ENCODE results near the gene FARP2.
"Not testable (repeated sequence)": the region's sequence is repeated elsewhere in the genome, so short reads cannot be mapped to it uniquely, and the experiment has no call there.

The FARP2 gene

DNA sequence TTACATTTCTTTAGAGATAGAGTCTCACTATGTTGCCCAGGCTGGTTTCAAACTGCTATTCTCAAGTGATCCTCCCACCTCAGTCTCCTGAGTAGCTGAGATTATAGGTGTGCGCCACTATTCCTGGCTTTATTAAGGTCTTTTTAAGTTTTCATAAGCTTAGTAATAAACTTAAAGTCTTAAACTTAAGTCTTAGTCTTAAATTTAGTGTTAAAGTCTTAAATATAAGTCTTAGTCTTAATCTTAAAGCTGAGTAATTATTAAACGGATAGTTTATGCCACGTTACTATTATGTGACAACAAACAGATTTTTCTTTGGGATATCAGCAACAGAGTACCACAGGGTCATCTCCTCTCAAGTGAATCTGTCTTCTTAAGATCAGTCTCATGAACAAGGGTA lies 12.6 kb downstream of the FARP2 start:
- DNase-seq: no peak

DNA sequence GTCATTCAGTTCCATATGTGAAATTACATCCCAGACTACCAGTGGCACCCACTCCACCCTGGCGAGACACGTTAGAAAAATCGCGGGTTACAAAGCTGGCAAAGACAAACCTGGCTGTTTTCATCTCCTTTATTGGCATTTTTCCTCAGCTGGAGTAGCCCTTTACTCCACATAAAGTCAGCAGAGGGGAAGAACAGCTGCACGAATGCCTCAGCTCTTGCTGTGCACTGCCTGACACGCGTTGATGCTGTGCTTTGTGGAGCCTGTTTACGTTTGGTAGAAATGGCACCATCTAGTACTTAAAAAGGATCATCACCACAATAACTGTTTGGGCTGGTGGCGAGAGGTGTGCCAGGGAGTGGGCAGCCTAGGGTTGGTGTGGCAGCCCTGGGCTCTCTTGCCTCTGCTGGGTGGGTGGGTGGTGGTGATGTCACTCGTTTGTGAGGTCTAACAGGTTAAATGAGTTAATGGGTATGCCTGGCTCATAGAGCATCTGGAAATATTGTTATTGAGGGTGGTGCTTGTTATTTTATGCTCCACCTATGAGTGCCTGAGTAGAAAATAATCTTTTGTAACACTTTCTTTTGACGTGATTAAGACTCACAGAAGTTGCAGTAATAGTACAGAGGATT lies 16.4 kb downstream of the FARP2 start:
- no peak for DNase-seq

DNA sequence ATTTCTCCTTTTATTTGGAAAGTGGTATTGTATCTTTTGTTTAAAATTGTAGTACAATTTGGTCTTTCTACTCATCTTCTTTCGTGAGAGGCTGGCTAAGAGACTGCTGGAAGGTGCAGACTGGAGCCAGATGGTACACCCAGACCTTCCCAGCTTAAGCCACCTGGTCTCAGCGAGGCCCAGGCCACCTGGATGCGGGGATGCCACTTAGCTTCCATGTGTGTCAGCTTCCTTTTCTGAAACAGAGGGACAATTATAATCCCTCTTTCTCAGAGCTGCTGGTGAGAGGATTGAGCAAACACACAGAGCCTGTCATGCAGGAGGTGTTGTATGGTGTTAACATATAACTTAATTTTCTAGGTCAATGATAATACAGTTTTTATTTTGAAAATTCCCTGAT lies 17.4 kb downstream of the FARP2 start:
- DNase-seq: no peak

DNA sequence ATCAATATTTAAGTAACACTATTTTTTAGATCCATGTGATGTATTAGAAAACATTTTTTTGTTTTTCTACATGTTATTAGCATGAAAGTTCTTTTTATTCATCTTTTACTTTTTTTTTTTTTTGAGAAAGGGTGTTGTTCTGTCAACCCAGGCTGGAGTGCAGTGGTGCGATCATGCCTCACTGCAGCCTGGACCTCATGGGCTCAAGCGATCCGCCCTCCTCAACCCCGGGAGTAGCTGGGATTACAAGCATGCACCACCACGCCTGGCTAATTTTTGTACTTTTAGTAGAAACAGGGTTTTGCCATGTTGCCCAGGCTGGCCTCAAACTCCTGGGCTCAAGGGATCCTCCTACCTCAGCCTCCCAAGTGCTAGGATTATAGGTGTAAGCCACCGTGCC lies 17.8 kb downstream of the FARP2 start:
- DNase-seq: not testable (repeated sequence)

DNA sequence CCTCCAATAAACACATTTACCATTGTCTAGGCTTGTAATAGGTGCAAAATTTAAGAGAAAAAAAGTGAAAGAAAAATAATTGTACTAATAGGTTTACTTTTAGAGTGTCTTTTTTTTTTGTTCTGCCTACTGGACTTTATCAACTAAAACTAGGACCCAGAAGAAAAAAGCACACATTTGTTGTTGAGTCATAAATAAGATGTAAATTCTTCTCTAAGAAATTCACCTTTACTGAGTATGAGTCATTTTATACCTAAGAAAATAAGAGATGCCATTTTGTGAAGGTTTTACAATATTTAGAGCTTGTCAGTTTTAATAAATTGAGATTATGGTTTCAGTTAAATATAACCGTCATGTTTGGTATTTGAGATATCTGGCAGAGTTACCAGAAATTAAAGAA lies 19.2 kb downstream of the FARP2 start:
- no peak for DNase-seq

DNA sequence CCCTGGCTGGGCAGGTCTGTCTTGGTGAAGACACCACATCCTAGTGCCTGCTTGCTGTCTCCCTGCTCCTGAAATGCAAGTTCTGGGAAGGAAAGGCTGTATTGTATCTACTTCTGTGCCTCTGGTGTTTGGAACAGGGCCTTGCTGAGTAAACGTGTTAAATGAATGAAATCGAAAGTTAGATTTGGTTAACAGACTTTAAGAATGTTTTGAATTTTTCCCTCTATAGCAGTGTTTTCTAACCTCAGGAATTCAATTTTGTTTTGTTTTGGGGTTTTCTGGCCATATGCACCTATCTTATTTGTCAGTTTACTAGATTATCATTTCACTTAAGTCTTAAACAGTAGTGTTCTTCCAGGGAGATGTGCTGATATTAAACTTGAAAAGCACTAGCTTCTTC lies 20.7 kb downstream of the FARP2 start:
- no peak for DNase-seq

DNA sequence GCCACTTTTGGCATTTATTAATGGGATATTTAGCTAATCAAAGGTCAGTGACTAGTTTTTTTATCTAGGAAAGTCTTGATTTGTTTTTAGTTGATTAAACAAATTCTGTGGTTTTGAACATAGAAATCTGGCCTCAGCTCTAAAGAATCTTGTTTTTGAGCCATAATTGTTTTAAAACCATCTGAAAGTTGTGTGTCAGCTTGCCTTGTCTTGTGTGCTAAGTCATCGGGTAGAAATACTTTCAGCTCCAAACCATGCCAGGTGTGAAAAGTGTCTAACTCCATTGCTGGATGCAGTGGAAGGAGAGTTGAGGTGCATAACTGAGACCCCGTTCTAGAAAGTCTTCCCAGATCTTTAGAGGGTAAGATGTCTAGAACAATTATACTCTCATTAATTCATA lies 22.7 kb downstream of the FARP2 start:
- no peak for DNase-seq

DNA sequence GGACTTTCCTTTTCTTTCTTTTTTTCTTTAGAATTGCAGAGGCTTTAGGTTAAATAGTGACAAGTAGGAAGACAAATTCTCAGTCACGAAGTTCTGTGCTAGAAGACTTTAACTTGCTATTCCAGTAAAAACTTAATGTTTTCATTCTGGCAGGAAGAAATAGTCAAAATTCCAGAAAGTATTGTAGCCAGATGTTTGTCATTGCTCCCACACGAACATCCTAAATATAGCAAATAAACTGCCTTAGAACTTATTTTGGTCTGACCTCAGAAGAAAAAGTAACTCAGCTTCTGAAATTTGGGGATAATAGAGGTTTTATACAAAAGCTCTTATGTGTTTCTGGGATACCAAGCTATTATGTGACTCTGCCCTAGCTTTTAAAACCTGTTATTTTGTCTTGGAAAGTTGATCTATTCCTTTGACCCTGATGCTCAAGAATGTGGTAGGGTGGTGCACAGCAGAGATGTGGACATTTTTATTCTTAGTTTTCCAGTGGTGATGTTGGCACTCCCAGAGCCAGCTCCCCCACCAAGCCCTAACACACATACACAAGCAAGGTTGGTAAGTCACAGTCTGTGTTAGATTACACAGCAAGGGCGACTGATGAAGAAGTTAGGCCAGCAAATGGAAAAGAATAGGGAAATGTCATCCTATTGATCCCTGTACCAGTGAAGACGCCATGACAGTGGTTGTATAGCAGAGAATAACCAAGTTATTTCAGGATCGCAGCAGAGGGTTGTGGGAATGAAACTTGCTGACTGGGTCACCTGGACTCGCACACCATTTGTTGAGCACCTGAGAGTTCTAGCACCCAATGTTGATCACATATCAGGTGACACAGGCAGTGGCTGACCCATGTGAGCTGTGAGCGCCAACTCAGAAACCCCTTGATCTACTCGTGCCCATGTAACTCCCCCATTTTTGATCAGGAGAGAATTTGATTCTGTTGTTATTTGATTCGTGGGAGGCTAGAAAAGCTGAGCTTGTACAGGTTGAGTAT lies 23.7 kb downstream of the FARP2 start:
- DNase-seq: no peak

DNA sequence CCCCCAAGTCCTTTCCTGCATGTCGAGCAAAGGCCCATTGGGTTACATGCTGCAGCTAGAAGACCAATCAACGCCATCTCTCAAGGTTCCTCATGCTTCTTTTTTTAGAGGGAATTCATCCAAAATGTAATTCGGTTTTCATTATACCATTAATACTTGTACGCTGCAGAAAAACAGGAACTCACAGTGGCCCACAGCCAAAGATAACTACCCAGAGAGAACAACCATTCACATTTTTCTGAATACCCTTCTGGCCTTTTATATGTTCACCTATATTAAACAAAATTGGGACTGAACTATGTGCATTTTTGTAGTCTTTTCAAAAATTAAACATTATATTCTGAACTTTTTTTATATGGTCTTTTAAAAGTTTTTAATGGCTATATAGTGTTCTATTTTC lies 25.8 kb downstream of the FARP2 start:
- no peak for DNase-seq

DNA sequence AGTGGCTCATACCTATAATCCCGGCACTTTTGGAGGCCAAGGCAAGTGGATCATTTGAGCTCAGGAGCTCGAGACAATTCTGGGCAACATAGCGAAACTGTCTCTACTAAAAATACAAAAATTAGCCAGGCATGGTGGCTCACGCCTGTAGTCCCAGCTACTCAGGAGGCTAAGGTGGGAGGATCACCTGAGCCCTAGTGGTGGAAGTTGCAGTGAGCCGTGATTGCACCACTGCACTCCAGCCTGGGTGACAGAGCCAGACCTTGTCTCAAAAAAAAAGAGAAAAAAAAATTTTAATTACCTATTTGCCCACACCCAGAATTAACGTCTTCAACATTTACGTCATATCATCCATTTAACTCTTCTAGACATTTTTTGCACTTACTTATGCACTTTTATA lies 29.4 kb downstream of the FARP2 start:
- not testable (repeated sequence) for DNase-seq

DNA sequence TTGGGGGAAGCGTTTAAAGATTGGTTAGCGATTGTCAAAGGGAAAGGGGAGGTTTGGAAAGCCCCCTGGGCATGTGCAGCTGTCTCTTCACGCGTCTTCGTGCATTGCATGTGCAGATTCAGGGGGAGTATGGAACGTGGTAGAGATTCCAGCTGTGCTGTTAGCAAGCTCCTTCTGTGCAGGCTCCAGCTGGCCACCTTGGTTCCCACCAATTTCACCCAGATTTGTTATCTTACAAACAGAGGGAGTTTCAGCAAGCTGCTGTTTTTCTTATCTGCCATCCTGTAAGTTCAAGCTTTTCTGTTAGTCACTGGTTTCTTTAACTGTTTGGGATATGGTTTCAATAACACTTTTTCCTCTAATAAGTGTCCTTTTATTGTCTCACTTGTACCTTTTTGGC lies 30.4 kb downstream of the FARP2 start:
- no peak for DNase-seq

DNA sequence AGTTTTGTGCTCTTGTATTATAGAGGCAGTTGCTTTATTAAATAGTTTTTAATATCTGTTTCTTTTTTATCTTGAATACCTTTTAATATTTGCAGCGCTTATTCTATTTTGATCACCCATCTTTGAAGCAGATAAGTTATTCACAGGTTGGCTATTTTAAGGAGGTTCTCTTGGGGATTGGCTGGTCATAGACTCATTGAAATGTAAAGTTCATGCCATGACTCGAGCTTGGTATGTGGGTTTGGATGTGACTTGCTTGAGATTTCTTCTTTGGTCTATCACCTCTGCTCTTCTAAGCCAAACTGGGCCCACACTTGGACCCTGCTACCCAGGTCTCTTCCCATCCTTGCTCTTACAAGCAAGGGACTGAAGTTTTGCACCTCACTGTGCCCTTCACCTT lies 33.6 kb downstream of the FARP2 start:
- DNase-seq: no peak

DNA sequence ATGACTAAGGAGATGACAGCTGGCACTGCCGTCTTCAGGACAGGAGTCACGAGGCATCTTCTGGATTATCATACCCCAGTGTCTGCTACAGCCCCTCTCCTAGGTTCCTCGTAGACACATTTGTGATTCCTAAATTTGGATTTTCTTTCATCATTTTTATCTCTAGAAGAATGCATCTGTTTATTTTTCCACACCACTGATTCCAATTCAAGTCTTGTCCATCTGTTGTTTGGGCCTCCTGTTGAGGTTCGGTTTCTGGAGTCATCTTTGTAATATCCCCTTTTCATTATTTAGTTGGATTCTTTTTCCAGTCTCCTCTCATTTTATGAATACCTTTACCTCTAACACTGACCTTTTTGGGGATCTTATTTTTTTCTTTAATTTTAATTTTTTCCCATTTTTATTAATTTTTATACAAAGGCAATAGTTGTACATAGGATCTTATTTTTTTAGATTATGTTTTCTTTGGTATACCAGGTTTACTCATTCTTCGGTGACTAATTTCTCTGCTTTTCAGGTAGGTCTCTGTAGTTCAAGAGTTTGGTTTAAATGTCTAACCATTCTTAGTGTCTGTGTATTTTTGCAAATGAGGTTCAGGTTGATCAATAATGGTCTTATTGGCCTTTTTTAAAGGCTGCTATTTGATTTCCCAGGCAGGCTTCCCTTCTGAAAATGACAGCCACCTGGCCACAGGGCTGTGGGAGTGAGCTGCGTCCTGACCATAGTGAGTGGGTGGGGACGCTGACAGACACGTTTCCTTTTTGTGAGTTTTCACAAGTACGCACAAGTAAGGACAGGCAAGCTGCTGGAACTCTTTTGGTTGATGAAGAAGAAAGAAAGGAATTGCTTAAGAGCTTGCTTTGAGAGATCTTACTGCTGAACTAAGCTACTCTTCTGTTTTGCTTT lies 34.5 kb downstream of the FARP2 start:
- no peak for DNase-seq

DNA sequence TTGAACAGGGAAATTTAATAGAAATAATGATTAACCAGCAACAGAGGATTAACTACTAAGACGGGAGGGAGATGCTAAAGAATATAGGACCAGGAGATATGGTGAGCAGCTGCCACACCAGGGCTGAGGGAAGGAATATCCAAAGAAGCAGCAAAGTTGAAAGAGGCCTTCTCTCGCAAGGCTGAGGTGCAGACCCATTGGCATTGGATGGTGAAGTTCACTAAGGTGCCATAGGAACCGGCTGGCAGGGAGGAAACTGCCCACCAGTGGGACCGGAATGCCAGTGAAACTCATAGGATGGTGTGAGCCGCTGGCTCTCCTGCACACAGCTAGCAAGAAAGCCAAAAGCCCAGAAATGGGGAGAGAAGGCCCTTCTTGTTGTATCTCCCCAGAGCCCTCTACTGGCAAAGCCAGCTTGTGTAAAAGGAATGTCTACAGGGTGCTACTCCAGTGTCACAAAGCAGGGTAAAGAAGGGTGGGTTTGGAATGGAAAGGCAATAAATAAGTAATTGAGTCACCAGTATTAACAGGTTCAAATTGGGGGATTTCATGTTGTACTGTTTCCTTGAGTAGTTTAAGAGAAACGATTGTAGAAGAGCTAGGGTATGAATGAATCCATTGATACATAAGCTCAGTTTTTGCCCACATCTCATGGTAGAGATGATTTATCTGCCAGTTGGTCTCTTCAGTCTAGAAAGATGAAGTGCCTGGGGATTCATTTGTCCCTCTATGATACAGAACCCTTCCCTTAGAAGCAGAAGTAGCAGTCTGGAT lies 36.0 kb downstream of the FARP2 start:
- DNase-seq: no peak

DNA sequence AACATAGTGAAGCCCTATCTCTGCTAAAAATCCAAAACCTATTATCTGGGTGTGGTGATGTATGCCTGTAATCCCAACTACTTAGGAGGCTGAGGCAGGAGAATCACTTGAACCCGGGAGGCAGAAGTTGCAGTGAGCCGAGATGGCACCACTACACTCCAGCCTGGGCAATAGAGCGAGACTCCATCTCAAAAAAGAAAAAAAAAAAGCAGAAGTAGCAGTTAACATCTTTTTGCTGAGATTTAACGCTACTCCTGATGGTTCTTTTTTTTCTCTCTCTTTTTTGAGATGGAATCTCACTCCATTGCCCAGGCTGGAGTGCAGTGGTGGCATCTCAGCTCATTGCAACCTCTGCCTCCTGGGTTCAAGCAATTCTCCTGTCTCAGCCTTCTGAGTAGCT lies 36.7 kb downstream of the FARP2 start:
- not testable (repeated sequence) for DNase-seq

DNA sequence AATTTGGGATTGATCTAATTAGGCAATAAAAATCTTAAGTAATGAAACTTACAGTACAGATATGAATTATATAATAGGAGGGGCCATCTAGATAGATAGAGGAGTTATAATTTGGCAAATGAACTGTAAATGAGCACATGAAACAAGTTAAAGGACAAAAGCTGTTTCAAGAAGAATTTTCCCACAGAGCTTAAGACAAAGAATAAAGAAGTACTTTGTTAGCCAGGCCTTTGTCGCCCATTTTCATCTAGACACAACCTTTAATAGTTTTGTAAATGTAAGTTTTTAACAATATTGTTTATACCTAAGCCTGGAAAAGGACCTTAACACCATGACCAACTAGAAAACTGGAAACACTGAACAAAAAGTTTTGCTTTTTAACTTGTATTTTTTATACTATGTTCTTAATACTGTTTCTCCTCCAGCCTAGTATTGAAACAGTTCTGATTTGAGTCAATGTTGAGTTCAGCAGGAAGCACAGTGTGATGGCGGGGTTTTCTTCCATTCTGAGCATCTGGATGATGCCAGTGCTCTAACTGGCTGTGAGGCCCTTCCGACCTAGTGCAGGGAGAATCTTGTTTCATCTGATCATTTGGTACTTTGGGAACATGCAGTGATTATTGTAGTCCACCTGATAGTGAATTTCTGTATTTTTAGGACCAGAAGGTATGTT lies 37.6 kb downstream of the FARP2 start:
- no peak for DNase-seq

DNA sequence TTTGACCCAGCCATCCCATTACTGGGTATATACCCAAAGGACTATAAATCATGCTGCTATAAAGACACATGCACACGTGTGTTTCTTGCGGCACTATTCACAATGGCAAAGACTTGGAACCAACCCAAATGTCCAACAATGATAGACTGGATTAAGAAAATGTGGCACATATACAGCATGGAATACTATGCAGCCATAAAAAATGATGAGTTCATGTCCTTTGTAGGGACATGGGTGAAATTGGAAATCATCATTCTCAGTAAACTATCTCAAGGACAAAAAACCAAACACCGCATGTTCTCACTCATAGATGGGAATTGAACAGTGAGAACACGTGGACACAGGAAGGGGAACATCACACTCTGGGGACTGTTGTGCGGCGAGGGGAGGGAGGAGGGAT lies 40.7 kb downstream of the FARP2 start:
- DNase-seq: not testable (repeated sequence)

DNA sequence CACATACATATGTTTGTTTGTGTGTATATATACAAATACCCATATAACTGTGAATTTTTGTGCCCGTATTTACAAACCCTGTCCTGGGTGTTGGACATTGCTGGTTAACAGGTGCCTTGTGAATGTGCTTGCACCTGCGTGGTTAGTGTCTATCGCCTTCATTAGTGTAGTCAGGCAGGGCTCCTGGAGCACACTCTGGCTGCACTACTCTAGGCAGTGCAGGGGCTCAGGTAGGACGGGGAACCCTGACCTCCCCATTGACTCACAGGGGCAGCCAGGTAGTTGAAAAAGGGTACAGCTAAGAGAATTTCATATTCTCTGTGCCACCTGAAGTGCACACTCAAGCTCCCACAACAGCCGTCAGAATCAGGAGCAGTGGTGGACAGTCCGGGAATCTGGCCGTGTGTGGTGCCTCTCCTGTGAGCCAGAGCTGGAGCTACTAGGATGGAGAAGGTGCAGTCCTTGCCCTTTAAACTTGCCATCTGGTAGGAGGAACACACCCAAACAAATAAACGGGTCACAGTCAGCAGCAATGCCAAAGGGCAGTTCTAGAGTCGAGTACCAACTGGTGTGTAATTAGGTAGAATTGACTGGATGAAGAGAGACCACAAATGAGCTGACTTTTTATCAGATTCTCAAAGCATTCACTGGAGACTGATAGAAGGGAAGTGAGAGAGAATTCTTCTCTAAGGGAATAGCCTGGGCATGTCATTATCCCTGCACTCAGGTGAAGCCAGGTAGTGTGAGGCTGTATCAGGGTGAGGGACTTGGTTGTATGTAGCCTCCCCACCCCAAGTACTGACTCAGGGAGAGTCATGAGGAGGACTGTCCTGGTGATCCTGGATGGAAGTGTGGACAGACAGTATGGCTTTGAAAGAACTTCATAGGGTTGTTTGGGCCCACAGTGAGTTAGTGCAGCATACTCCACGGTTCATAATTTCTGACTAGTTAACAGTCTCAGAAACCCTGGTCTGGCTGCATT lies 44.1 kb downstream of the FARP2 start:
- no peak for DNase-seq

DNA sequence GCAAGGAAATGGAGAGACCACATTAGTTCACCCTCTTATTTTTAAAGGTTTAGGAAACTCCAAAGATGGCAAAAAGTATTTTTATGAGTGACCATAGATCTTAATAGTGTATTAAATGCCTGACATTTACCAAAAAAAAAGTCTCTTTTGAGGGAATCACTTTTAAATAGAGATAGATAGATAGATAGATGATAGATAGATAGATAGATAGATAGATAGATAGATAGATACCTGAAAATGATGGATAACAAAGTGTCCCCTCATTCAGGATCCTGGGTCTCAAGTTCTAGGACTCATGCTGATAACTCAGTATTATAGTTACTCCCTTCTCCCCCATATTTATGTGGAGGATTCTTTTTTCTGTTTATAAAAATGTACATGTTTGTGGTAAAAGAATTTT lies 52.8 kb downstream of the FARP2 start:
- no peak for DNase-seq

DNA sequence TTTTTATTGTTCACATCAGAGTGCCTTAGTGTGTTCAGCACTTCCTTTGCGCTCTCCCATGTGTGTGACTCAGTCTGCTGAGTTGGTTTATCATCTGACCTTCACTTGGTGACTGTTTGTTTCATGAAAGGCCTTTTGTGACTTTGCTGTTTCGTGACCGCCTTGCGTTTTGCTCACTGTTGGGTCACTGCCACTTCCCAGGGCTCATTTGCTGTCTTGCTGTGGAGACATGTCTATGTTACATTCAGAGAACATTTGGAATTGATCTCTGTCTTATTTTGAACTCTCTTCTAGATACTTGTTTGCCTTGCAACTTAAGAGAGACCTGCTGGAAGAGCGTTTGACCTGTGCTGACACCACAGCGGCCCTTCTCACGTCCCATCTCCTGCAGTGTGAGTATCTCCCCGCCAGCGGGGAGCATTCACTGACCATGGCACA lies 54.7 kb downstream of the FARP2 start:
- no peak for DNase-seq

DNA sequence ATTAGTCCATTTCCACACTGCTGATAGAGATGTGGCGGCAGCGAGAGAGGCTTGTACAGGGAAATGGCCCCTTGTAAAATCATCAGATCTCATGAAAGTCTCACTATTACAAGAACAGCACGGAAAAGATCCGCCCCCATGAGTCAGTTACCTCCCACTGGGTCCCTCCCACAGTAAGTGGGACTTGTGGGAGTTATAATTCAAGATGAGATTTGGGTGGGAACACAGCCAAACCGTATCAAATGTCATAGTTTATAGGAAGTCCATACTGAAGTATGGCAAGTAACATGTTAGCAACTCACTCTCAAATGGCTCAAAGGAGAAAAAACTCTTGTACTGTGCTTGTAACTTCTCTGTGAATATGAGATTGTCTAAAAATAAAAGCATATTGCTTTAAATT lies 56.1 kb downstream of the FARP2 start:
- no peak for DNase-seq

Measured in stimulated activated CD4-positive, alpha-beta T cell treated with anti-CD3 and anti-CD28 coated beads, Interleukin-1b, Interleukin-23, amount 100 ng/mL, for 48 hours (primary cell).